Fibroblast of skin of abdomen (primary cell): Measurements from ENCODE around the gene SH3BGR.

Source experiments
- DNase-seq: peaks from one replicate; pipeline ENCODE4 v3.0.0-alpha.2; 2013

SH3BGR gene

DNA sequence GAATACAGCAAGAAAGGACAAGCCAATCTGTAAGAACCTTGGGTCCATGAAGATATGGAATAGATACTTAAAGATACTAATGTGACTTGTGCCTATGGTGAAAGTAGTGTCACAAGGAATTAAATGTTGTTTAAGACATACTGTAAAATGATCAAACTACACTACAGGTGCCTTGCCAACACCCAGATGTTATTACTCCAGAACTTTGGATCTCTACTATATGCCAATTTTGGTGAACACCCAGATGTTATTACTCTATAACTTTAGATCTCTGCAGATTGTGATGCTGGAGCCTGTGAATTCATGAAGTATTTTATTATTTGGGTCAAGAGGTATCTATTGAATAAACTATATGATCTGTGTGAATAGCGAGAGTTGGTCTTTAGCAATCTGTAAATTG lies 101.1 kb downstream of the SH3BGR start:
- DNase-seq = no peak

DNA sequence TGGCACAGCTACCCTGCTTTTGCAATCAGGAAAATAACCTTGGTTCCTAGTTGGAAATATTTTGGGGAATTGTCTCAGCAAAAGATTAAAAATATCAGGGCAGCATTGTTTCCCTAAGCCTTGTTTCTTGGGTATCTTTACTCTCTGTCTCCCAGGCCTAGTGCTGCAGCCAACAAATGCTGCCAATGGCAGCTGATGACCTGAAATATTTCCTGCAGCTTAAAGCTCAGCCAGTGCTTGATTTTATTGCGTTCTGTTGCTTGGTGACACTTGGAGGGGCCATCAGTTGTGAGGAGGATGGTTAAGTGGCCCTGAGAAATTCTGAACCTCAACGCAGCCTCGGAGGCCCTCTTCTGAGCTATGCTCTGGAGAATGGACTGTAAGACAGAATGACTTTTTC lies 101.6 kb downstream of the SH3BGR start:
- DNase-seq = no peak

- DNase-seq = no peak
These were observed 104.3 kb downstream of the SH3BGR start for GRCh38 chr21:39555911-39556590.

DNA sequence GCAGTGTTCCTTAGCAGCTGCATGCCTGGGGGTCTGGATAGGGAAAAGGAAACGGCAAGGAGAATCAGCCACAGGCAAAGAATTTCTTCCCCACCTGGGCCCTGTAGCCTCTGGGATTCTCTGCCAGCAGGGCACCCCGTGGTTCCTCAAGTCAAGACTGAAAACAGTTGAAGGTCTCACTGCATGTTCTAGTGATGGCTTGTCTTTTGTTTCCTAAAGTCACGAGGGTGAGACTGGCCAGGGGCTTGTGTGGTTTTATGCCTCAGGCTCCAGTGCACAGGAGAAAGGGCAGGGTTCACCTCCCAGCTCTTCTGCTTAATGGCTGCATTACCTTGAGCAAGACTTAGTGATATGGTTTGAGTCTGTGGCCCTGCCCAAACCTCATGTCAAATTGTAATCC lies 107.7 kb downstream of the SH3BGR start:
- no peak for DNase-seq

- no peak for DNase-seq
These were observed 109.4 kb downstream of the SH3BGR start for GRCh38 chr21:39561140-39561539.

- no peak for DNase-seq
These were observed 111.3 kb downstream of the SH3BGR start for GRCh38 chr21:39562791-39563770.

DNA sequence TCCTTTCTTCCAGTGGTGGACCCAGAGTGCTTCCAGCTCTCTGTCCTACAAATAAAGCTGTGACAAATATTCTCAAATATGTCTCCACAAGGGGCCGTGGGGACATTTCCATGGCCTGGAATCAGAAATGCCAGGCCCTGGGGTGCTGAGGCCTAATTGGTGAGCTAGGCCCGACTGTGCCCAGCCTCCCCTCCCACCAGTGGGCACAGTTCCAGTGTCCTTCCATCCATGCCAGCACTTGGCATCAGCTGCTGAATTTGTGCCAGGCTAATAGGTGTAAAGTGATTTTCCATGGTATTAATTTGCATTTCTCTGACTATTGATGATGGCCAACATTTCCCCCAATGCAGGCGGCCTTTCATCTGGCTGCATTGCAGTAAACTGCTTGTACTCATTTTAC lies 112.4 kb downstream of the SH3BGR start:
- no peak for DNase-seq
